Endothelial cell of umbilical vein (primary cell): Measurements from ENCODE around the gene HNRNPLL. TPM values are rescaled to one million over a fixed set of nuclear protein-coding genes. Genes with fewer than 3 reads are reported as not detected.
"Not testable (repeated sequence)": the region's sequence is repeated elsewhere in the genome, so short reads cannot be mapped to it uniquely, and the experiment has no call there.

Experiments
- BruUV-seq: library from RNA; stranded (reverse); fragments of 400-500 nt; replicated peaks from 2 replicates; lab custom pipeline; 2021; lab: Mats Ljungman, UMichigan
- CTCF ChIA-PET: fragments of 300-600, 350-600 bp; sonication (Branson Sonifier 250); formaldehyde crosslinking; loops from one replicate; lab custom pipeline; 2021; ENCODE audit warnings: antibody characterized with exemption, inconsistent platforms; lab: Charles Lee
- POLR2A ChIA-PET: fragments of 300-600, 350-600 bp; sonication (Branson Sonifier 250); formaldehyde crosslinking; loops from one replicate; lab custom pipeline; 2021; ENCODE audit warnings: antibody characterized with exemption, inconsistent platforms; lab: Charles Lee
- DNase-seq: peaks from one replicate; pipeline ENCODE4 v3.0.0-alpha.2; 2011; ENCODE audit warnings: low read depth, low spot score
- FAIRE-seq: peaks from 2 replicates; lab custom pipeline; 2011; peaks lifted over from hg19 to GRCh38; lab: Jason Lieb, UNC
- H2AFZ ChIP-seq: 2 replicates; pipeline ENCODE4 v1.6.0; 2012; ENCODE audit warnings: low read depth, low read length, control low read depth, inconsistent platforms
- H3K27ac ChIP-seq: 2 replicates; pipeline ENCODE4 v1.5.1; 2011; ENCODE audit warnings: low read depth, mild to moderate bottlenecking, control low read depth, low read length, moderate library complexity; ENCODE audit not compliant: insufficient read depth
- H3K27me3 ChIP-seq, 2 experiments: 2 replicates each; pipeline versions ENCODE4 v1.6.0 to v1.6.1; 2011; ENCODE audit warnings: low read length in 2 of 2, mixed read lengths in 1 of 2; ENCODE audit not compliant: control insufficient read depth in 2 of 2, insufficient read depth in 2 of 2
- H3K36me3 ChIP-seq, 2 experiments: 2 replicates in 1 of 2; 3 replicates in 1 of 2; pipeline ENCODE4 v1.5.1; 2011; ENCODE audit warnings: low read length in 2 of 2, mild to moderate bottlenecking in 1 of 2, moderate library complexity in 1 of 2; ENCODE audit not compliant: control insufficient read depth in 2 of 2, insufficient read depth in 2 of 2; ENCODE audit errors: extremely low read depth in 1 of 2
- H3K4me1 ChIP-seq: 3 replicates; pipeline ENCODE4 v1.5.1; 2011; ENCODE audit warnings: mild to moderate bottlenecking, low read length; ENCODE audit not compliant: control insufficient read depth, insufficient read depth; ENCODE audit errors: extremely low read depth
- H3K4me2 ChIP-seq: 2 replicates; pipeline ENCODE4 v1.6.1; 2011; ENCODE audit warnings: low read length, control low read depth, mixed read lengths; ENCODE audit not compliant: insufficient read depth
- H3K4me3 ChIP-seq, 3 experiments: fragments of 200-600 bp in 1 of 3; sonication (generic), shearing (Covaris generic) in 1 of 3; replicated peaks in 1 of 3; 2 replicates each; pipeline ENCODE4 v1.5.1; 2011 to 2016; ENCODE audit warnings: control low read depth in 3 of 3, low read length in 3 of 3, mild to moderate bottlenecking in 2 of 3, inconsistent platforms in 1 of 3, low read depth in 1 of 3, moderate library complexity in 1 of 3; ENCODE audit not compliant: insufficient read depth in 1 of 3
- H3K79me2 ChIP-seq: 2 replicates; pipeline ENCODE4 v1.6.0; 2012; ENCODE audit warnings: low read length, inconsistent platforms; ENCODE audit not compliant: control insufficient read depth, insufficient read depth
- H3K9ac ChIP-seq: replicated peaks from 2 replicates; pipeline ENCODE3; 2011; ENCODE audit warnings: low read length, control low read depth; ENCODE audit not compliant: insufficient read depth; ENCODE audit errors: extremely low read depth
- H3K9me1 ChIP-seq: replicated peaks from 3 replicates; pipeline ENCODE4 v1.6.0; 2011; ENCODE audit warnings: mild to moderate bottlenecking, low read length; ENCODE audit not compliant: control insufficient read depth, insufficient read depth; ENCODE audit errors: extremely low read depth
- H3K9me3 ChIP-seq: replicated peaks from 2 replicates; pipeline ENCODE4 v1.5.1; 2012; ENCODE audit warnings: low read length, inconsistent platforms; ENCODE audit not compliant: control insufficient read depth, insufficient read depth
- H4K20me1 ChIP-seq: replicated peaks from 2 replicates; pipeline ENCODE3; 2011; ENCODE audit warnings: mild to moderate bottlenecking, low read length; ENCODE audit not compliant: control insufficient read depth, insufficient read depth; ENCODE audit errors: extremely low read depth
- GATA2 ChIP-seq: IDR thresholded peaks from 2 replicates; pipeline ENCODE4 v1.7.0; 2011; ENCODE audit warnings: low read depth, mild to moderate bottlenecking, moderate library complexity, mixed read lengths, low read length; ENCODE audit not compliant: insufficient read length, insufficient read depth
- JUN ChIP-seq: IDR thresholded peaks from 2 replicates; pipeline ENCODE4 v1.6.1; 2011; ENCODE audit warnings: borderline replicate concordance, low read depth; ENCODE audit not compliant: insufficient read length, insufficient read depth
- POLR2A ChIP-seq: IDR thresholded peaks from 2 replicates; pipeline ENCODE4 v1.6.1; 2012; ENCODE audit warnings: low read depth, mild to moderate bottlenecking, control low read depth, low read length
- dilution Hi-C: fragments of 300-500 bp; cut with MboI; formaldehyde crosslinking; loops from one replicate; pipeline ENCODE4 v1.15.0; 2019; ENCODE audit warnings: low sequenced_read_pairs; ENCODE audit not compliant: extremely low pct_ligation_motif_present
- intact Hi-C: fragments of 100-400 bp; cut with micrococcal nuclease; formaldehyde crosslinking; loops from one replicate; pipeline ENCODE4 v1.10.0; 2022
- polyA plus RNA-seq, 4 experiments: library from polyadenylated mRNA; depleted of rRNA in 3 of 4; stranded (reverse) in 3 of 4; unstranded in 1 of 4; fragments of >200 nt; gene quantifications; 2 replicates each; pipeline versions ENCODE4 v1.2.1 to v1.2.3, GENCODE V29; 2011 to 2012; ENCODE audit warnings: missing spikeins in 1 of 4
- total RNA-seq: library from RNA; stranded (reverse); gene quantifications from 2 replicates; pipeline ENCODE4 v1.2.3, GENCODE V29; 2021

The HNRNPLL gene
- total and polyA plus RNA-seq, 2 donors (not counting 3 experiments of a cell fraction or from before 2014, with no cell fraction given): 19.8 to 56.2 TPM

DNA sequence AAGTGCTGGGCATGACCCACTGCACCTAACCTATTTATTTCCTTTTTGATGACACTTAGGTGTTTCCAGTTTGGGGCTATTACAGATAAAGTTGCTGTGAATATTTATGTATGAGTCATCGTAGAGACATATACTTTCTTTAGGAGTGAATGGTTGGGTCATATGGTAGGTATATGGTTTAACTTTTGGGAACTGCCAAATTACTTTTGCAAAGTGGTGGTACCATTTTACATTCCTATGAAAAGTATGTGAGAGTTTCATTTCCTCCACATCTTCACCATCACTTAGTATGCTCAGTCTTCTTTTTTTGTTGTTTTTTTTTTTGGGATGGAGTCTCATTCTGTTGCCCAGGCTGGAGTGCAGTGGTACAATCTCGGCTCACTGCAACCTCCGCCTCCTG lies 56.1 kb downstream of the HNRNPLL start:
- dilution Hi-C loops: no loop called here
- ChIA-PET POLR2A (interaction anchor here (0.5 kb wide), 1 partner anchor 1242 kb away, joined by 3 read pairs; no protein-coding TSS in a partner anchor), CTCF (interaction anchor here (1.0 to 2.8 kb wide), 3 partner anchors 11 to 35 kb away, joined by 3 to 10 read pairs (median 5); no protein-coding TSS in a partner anchor)
- DNase-seq (no peak), FAIRE-seq (no peak)
- Histone ChIP-seq H3K9me1 (no peaks in the 10 kb centered on the region), H3K27ac (no peak overlapping the region), H3K4me1 (peaks cover 23% of the 10 kb centered on the region), H3K79me2 (no peaks in the 10 kb centered on the region), H3K4me2 (no peak overlapping the region), H3K27me3 (no peaks in the 10 kb centered on the region), H3K9me3 (no peaks in the 10 kb centered on the region), H3K36me3 (no peaks in the 10 kb centered on the region), H4K20me1 (no peaks in the 10 kb centered on the region), H3K9ac (no peak overlapping the region), H2AFZ (no peak overlapping the region), H3K4me3 (no peak overlapping the region)
- intact Hi-C loops: no loop called here
- no TSS peak for BruUV-seq
- TF ChIP-seq JUN: peak; percentile 18
- no peak for TF ChIP-seq POLR2A

DNA sequence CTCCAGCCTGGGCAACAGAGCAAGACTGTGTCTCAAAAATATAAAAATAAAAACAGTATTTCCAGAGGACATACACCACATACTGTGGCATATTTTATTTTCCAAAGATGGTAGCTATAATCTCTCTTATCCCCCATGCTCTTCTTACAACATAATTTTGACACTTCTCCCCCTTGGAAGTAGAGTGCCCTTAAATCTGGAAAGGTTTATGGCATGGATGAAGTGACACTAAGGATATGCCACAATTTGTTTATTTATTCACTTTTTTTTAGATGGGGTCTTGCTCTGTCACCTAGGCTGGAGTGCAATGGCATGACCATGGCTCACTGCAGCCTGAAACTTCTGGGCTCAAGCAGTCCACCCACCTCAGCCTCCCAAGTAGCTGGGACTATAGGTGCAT lies 56.7 kb downstream of the HNRNPLL start:
- no peak for DNase-seq
- POLR2A ChIA-PET: no interaction called here
- Histone ChIP-seq H3K4me1 (peaks cover 24% of the 10 kb centered on the region), H2AFZ (no peak overlapping the region), H3K4me3 (no peak overlapping the region), H3K9ac (no peak overlapping the region), H3K4me2 (no peak overlapping the region), H3K27me3 (no peaks in the 10 kb centered on the region), H3K9me3 (no peaks in the 10 kb centered on the region), H3K9me1 (no peaks in the 10 kb centered on the region), H4K20me1 (no peaks in the 10 kb centered on the region), H3K27ac (no peak overlapping the region), H3K36me3 (no peaks in the 10 kb centered on the region), H3K79me2 (no peaks in the 10 kb centered on the region)
- dilution Hi-C loops: no loop called here
- no TSS peak for BruUV-seq
- no peak for TF ChIP-seq GATA2
- CTCF ChIA-PET: interaction anchor here (0.6 kb wide), 1 partner anchor 17 kb away, joined by 3 read pairs; no protein-coding TSS in a partner anchor
- FAIRE-seq: no peak
- intact Hi-C loops: no loop called here

DNA sequence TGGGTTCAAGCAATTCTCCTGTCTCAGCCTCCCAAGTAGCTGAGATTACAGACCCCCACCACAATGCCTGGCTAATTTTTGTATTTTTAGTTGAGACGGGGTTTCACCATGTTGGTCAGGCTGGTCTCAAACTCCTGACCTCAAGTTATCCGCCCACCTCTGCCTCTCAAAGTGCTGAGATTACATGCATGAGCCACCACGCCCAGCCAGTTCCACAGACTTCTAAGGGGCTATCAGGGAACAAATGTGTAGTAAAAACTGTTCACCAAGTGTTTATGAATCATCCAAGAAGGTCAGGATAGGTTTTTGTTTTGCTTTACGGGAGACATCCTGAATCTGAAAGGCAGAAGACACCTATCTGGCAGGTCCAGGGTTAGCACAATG lies 60.5 kb downstream of the HNRNPLL start:
- H3K9ac ChIP-seq: peak overlapping the region; percentile 65
- FAIRE-seq, H3K27me3 ChIP-seq, dilution Hi-C loops, H3K9me3 ChIP-seq, BruUV-seq, H3K4me3 ChIP-seq, DNase-seq, H4K20me1 ChIP-seq, intact Hi-C loops, H3K9me1 ChIP-seq, H3K36me3 ChIP-seq, H3K79me2 ChIP-seq: not testable (repeated sequence)
- H3K4me2 ChIP-seq: peak overlapping the region; percentile 84
- CTCF ChIA-PET: interaction anchor here (0.6 to 1.9 kb wide), 4 partner anchors 9 to 39 kb away, joined by 3 to 8 read pairs (median 4); no protein-coding TSS in a partner anchor
- H2AFZ ChIP-seq: peak overlapping the region; percentile 75
- peak overlapping the region; percentile 79 for H3K27ac ChIP-seq
- H3K4me1 ChIP-seq: peaks cover 24% of the 10 kb centered on the region
- POLR2A ChIA-PET: interaction anchor here (0.6 to 0.9 kb wide), 2 partner anchors 27 to 209 kb away, joined by 3 to 6 read pairs; partner anchors contain the start of gene SRSF7
